ENCODE results near the gene ABO. TPM values are rescaled to one million over a fixed set of nuclear protein-coding genes. Genes with fewer than 3 reads are reported as not detected.

The ABO gene
- total and polyA plus RNA-seq, 2 donors (not counting 1 experiment from before 2014, with no cell fraction given) = not detected

DNA sequence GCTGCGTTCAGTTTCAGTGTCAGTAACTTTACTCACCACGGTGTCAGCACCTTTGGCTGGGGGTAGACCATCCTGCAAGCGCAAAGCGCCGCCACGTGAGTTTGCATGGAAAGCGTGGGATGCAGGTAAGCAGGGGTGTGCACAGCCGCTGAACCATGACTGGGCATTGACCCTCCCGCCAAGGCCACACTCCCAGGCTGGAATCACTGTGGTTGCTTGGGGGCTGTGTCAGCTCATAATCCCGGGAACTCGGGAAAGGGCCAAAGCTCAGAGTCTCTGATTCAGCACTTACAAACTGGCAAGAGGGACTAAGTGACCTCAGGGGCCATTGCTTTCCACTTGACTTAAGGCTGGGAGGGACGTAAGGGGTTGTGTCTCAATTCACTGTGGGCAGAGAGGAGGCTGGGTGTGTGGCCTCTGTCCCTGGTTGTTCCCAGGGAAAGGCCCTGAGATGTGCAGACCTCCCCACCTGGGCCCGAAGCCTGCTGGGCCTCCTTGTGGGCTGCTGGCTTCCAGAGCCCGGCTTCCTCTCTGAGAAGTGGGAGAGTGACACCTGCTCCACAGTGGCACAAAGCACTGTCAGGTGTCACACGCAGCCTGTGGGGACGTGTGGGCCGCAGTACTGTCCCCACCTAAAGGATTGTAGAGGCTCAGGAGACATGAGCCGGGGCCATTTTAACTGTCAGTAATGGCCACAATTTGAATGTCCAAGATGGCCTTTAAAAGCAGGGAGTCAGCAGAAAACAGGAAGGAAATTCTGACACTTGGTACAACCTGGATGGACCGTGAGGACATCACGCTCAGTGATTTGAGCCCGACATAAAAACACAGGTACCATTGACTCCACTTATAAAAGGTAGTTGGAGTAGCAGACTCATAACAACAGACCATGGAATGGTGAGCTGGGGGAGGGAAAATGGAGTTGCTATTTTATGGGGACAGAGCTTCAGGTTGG, 16.7 kb downstream of the ABO start:
- Mint-ChIP-seq H3K27me3 (peaks cover 23% of the 10 kb centered on the region), H3K9me3 (ENCODE audit: insufficient read depth) (peaks cover 2% of the 10 kb centered on the region), H3K4me3 (no peak overlapping the region), H3K4me1 (no peaks in the 10 kb centered on the region), H3K27ac (no peak overlapping the region)
- no peak overlapping the region for H3K27ac ChIP-seq (ENCODE audit: low read length in 2 of 2)
- no peak for DNase-seq
- no peaks in the 10 kb centered on the region for H4K20me1 ChIP-seq (ENCODE audit: control insufficient read depth, insufficient read depth, low read length, poor library complexity, severe bottlenecking)
- WGBS (ENCODE audit: insufficient coverage) = 90% methylated on average over 17 of the region's 21 CpGs
- H2AFZ ChIP-seq (ENCODE audit: insufficient read depth, low read depth, low read length, poor library complexity, severe bottlenecking) = no peak overlapping the region
- H3K9ac ChIP-seq (ENCODE audit: low read length) = no peak overlapping the region
- TF ChIP-seq EZH2 (IDR thresholded peaks at IDR 0.05; ENCODE audit: borderline replicate concordance, insufficient read depth, low read depth, low read length, poor library complexity, severe bottlenecking) = no peak
- TF ChIP-seq, protein P1, sequence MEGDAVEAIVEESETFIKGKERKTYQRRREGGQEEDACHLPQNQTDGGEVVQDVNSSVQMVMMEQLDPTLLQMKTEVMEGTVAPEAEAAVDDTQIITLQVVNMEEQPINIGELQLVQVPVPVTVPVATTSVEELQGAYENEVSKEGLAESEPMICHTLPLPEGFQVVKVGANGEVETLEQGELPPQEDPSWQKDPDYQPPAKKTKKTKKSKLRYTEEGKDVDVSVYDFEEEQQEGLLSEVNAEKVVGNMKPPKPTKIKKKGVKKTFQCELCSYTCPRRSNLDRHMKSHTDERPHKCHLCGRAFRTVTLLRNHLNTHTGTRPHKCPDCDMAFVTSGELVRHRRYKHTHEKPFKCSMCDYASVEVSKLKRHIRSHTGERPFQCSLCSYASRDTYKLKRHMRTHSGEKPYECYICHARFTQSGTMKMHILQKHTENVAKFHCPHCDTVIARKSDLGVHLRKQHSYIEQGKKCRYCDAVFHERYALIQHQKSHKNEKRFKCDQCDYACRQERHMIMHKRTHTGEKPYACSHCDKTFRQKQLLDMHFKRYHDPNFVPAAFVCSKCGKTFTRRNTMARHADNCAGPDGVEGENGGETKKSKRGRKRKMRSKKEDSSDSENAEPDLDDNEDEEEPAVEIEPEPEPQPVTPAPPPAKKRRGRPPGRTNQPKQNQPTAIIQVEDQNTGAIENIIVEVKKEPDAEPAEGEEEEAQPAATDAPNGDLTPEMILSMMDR (IDR thresholded peaks at IDR 0.05) = no peak
- no peak for ATAC-seq (ENCODE audit: low read depth)
- ChIA-PET CTCF (no interaction called here), POLR2A (no interaction called here)
- intact Hi-C loops (cut with micrococcal nuclease) = no loop called here
- H3K27me3 ChIP-seq (replicated peaks in 1 of 4; ENCODE audit: control extremely low read depth in 1 of 4, control insufficient read depth in 3 of 4, insufficient read depth in 4 of 4, low read length in 3 of 4) = peaks cover 0 to 24% (median 0%) of the 10 kb centered on the region in 4 experiments
- H3K4me2 ChIP-seq (replicated peaks; ENCODE audit: low read depth, low read length, poor library complexity, severe bottlenecking) = no peak overlapping the region
- no peaks in the 10 kb centered on the region for H3K36me3 ChIP-seq (replicated peaks in 1 of 2; ENCODE audit: control extremely low read depth in 1 of 2, control insufficient read depth in 1 of 2, extremely low read depth in 1 of 2, insufficient read depth in 2 of 2, low read length in 1 of 2)
- H3K79me2 ChIP-seq (ENCODE audit: control insufficient read depth, insufficient read depth, low read length) = no peaks in the 10 kb centered on the region
- no peaks in the 10 kb centered on the region for H3K4me1 ChIP-seq (ENCODE audit: control insufficient read depth in 2 of 2, insufficient read depth in 2 of 2, low read length in 2 of 2)
- peaks cover 0 to 7% (median 0%) of the 10 kb centered on the region in 3 donors for H3K9me3 ChIP-seq (ENCODE audit: control extremely low read depth in 1 of 3, control insufficient read depth in 2 of 3, insufficient read depth in 1 of 3, low read length in 2 of 3)
- no peak overlapping the region for H3K4me3 ChIP-seq (ENCODE audit: control extremely low read depth in 1 of 5, extremely low read depth in 1 of 5, insufficient read depth in 1 of 5, low read depth in 2 of 5, low read length in 4 of 5)

DNA sequence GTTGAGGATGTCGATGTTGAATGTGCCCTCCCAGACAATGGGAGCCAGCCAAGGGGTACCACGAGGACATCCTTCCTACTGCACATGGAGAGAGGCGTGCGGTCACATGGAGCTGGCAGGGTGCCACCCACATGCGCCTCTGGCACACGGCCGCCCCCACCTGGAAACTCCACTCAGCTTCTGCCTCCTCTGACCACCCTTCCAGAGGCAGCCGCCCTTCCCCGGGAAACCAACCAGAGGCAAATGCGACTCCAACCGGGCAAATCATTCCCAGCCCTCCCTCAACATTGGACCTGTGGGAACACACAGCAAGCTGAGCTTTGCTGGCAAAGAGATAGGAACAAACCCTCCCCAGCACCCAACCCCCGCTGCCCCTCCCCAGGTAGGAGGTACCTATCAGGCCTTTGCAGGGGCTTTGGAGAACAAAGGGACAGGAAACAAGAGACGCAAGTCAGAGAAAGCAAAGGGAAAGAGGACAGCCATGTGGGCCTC, 17.5 kb downstream of the ABO start:
- Mint-ChIP-seq H3K4me1 (no peaks in the 10 kb centered on the region), H3K4me3 (no peak overlapping the region), H3K9me3 (ENCODE audit: insufficient read depth) (peaks cover 2% of the 10 kb centered on the region), H3K27me3 (peaks cover 22% of the 10 kb centered on the region), H3K27ac (no peak overlapping the region)
- Histone ChIP-seq H2AFZ (ENCODE audit: insufficient read depth, low read depth, low read length, poor library complexity, severe bottlenecking) (no peak overlapping the region), H3K4me1 (ENCODE audit: control insufficient read depth in 2 of 2, insufficient read depth in 2 of 2, low read length in 2 of 2) (no peaks in the 10 kb centered on the region), H4K20me1 (ENCODE audit: control insufficient read depth, insufficient read depth, low read length, poor library complexity, severe bottlenecking) (no peaks in the 10 kb centered on the region), H3K4me2 (replicated peaks; ENCODE audit: low read depth, low read length, poor library complexity, severe bottlenecking) (no peak overlapping the region), H3K27me3 (replicated peaks in 1 of 4; ENCODE audit: control extremely low read depth in 1 of 4, control insufficient read depth in 3 of 4, insufficient read depth in 4 of 4, low read length in 3 of 4) (peaks cover 0 to 24% (median 0%) of the 10 kb centered on the region in 4 experiments), H3K27ac (ENCODE audit: low read length in 2 of 2) (no peak overlapping the region), H3K79me2 (ENCODE audit: control insufficient read depth, insufficient read depth, low read length) (no peaks in the 10 kb centered on the region), H3K9me3 (ENCODE audit: control extremely low read depth in 1 of 3, control insufficient read depth in 2 of 3, insufficient read depth in 1 of 3, low read length in 2 of 3) (peaks cover 0 to 8% (median 0%) of the 10 kb centered on the region in 3 donors), H3K36me3 (replicated peaks in 1 of 2; ENCODE audit: control extremely low read depth in 1 of 2, control insufficient read depth in 1 of 2, extremely low read depth in 1 of 2, insufficient read depth in 2 of 2, low read length in 1 of 2) (no peaks in the 10 kb centered on the region), H3K4me3 (ENCODE audit: control extremely low read depth in 1 of 5, extremely low read depth in 1 of 5, insufficient read depth in 1 of 5, low read depth in 2 of 5, low read length in 4 of 5) (no peak overlapping the region), H3K9ac (ENCODE audit: low read length) (no peak overlapping the region)
- no peak for TF ChIP-seq EZH2 (IDR thresholded peaks at IDR 0.05; ENCODE audit: borderline replicate concordance, insufficient read depth, low read depth, low read length, poor library complexity, severe bottlenecking)
- TF ChIP-seq, protein P1 (IDR thresholded peaks at IDR 0.05) = no peak
- CTCF ChIA-PET = no interaction called here
- DNase-seq (no peak), ATAC-seq (ENCODE audit: low read depth) (no peak)
- intact Hi-C loops (cut with micrococcal nuclease) = no loop called here
- POLR2A ChIA-PET = no interaction called here
- 39% methylated on average over 12 of the region's 13 CpGs for WGBS (ENCODE audit: insufficient coverage)

Data from B cell (primary cell).